GM12873 (cell line): ENCODE data around the gene SNAPC4.

Experiments
- TF ChIP-seq, protein P1 (sequence below): IDR thresholded peaks from 2 replicates; pipeline ENCODE4 v1.5.1; 2012; ENCODE audit warnings: low read depth, mild to moderate bottlenecking, moderate library complexity, low read length, control low read depth; ENCODE audit not compliant: insufficient read depth; ENCODE audit errors: missing control alignments

SNAPC4 gene, protein sequence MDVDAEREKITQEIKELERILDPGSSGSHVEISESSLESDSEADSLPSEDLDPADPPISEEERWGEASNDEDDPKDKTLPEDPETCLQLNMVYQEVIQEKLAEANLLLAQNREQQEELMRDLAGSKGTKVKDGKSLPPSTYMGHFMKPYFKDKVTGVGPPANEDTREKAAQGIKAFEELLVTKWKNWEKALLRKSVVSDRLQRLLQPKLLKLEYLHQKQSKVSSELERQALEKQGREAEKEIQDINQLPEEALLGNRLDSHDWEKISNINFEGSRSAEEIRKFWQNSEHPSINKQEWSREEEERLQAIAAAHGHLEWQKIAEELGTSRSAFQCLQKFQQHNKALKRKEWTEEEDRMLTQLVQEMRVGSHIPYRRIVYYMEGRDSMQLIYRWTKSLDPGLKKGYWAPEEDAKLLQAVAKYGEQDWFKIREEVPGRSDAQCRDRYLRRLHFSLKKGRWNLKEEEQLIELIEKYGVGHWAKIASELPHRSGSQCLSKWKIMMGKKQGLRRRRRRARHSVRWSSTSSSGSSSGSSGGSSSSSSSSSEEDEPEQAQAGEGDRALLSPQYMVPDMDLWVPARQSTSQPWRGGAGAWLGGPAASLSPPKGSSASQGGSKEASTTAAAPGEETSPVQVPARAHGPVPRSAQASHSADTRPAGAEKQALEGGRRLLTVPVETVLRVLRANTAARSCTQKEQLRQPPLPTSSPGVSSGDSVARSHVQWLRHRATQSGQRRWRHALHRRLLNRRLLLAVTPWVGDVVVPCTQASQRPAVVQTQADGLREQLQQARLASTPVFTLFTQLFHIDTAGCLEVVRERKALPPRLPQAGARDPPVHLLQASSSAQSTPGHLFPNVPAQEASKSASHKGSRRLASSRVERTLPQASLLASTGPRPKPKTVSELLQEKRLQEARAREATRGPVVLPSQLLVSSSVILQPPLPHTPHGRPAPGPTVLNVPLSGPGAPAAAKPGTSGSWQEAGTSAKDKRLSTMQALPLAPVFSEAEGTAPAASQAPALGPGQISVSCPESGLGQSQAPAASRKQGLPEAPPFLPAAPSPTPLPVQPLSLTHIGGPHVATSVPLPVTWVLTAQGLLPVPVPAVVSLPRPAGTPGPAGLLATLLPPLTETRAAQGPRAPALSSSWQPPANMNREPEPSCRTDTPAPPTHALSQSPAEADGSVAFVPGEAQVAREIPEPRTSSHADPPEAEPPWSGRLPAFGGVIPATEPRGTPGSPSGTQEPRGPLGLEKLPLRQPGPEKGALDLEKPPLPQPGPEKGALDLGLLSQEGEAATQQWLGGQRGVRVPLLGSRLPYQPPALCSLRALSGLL (N-terminal part only)

DNA sequence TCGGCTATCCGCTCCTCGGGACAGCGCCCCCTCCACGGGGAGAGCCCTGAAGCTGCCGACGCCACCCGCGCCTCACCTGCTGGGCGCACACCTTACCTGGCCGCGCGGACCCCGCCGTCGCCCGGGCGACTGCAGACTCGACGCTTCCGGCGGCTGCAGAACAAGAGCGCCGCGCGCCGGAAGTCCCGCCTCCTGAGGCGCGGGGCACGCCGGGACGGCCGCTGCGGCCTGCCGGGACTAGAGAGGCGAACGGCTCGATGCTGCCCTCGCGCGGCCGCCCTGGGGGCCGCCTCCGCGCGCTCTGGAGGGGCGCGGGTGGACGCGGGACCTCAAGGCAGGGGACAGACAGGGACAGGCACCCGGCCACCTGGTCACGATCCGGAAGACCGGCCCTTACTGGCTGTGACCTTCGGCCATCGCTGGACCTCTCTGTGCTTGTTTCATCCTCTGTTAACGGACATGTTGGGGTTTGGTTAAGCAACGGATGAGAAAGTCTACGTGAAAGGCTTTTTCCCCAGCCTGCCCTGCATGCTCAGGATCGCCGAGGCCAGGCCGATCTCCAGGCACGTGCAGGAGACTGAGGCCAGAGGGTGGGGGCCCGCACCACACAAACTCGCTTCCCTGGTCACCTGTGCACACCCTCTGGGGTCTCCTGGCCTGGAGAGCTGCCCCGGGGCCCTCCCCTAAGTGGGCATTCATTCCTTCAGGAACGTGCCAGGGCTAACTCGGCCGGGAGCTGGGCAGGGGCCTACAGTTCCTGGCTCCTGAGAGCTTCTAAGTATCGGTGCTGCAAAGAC lies at the start of gene SNAPC4:
SNAPC4 (minus strand) TSS at position 133 of the 797 bp plus-strand sequence. CDS start 1,742 bp downstream, outside the sequence.
- TF ChIP-seq, protein P1, sequence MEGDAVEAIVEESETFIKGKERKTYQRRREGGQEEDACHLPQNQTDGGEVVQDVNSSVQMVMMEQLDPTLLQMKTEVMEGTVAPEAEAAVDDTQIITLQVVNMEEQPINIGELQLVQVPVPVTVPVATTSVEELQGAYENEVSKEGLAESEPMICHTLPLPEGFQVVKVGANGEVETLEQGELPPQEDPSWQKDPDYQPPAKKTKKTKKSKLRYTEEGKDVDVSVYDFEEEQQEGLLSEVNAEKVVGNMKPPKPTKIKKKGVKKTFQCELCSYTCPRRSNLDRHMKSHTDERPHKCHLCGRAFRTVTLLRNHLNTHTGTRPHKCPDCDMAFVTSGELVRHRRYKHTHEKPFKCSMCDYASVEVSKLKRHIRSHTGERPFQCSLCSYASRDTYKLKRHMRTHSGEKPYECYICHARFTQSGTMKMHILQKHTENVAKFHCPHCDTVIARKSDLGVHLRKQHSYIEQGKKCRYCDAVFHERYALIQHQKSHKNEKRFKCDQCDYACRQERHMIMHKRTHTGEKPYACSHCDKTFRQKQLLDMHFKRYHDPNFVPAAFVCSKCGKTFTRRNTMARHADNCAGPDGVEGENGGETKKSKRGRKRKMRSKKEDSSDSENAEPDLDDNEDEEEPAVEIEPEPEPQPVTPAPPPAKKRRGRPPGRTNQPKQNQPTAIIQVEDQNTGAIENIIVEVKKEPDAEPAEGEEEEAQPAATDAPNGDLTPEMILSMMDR: peak; percentile 89

DNA sequence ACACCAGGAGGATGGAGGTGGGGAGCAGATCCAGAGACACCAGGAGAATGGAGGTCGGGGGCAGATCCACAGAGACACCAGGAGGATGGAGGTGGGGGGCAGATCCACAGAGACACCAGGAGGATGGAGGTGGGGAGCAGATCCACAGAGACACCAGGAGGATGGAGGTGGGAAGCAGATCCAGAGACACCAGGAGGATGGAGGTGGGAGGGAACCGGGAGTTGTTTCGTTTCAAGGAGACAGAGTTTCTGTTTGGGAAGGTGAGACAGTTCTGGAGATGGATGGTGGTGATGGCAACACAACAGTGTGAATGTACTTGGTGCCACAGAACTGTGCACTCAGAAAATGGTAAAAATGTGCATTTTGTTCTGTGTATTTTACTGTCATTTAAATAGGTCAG lies 48.7 kb upstream of the SNAPC4 start:
- TF ChIP-seq, protein P1: no peak

DNA sequence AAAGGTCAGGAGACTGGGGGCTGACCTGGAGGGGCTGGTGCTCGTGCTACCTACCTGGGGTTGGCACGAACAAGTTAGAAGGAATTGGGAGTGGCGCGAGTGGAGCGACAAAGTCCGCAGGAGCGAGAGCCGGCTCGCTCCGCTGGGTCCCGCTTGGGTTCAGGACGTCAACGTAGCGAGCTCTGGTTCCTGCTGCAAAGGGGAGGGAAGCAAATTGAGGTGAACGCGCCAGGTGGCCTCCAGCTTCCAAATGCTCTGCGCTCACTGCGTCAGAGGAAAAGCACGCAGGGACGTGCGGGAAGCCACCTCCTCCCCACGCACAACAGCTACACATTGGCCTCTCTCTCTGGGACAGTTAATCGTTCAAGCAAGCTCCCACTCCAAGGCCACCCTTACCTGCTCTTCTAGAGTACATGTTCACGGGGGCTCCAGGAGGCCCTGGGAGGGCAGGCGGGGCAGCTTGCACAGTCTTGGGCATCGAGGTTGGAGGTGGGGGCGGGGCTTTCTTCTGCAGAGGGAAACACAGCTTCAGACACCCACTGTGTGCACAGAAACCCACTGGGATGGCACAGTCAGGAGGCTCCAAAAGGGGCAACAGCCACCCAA lies 47.3 kb upstream of the SNAPC4 start:
- TF ChIP-seq, protein P1: no peak

DNA sequence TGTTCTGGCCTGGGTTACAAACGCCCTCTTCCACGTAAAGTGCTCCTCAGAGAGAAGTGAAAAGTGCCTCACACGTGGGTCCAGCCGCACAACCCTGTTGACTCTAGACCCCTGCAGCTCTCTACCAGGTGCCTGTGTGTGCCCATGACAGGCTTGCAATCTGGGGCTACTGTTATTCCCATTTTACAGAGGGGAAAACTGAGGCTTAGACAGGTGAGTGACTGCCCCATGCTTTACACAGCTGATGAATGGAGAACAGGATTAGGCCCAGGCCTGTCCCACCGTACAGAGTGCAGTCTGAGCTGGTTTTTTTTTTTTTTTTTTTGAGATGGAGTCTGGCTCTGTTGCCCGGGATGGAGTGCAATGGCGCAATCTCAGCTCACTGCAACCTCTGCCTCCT lies 45.8 kb upstream of the SNAPC4 start:
- TF ChIP-seq, protein P1: no peak

DNA sequence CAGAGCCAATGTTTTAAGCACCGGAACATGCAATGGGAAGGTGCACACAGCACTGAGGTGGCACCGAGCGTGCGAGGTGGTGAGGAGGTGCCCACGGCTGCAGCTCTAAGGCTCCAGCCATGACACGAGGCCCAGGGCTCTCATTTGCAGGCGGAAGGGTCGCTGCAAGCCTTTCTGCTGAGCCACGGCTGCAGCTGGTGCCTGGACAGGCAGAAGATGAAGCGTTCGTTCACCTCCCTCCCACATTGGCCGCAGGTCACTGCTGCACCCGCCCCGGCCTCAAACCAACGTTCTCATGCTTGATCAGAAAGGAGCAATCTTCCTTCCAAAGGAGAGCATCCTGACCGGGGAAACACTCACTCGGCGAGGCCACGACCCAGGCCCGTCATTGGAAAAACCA lies 44.1 kb upstream of the SNAPC4 start:
- TF ChIP-seq, protein P1: no peak

DNA sequence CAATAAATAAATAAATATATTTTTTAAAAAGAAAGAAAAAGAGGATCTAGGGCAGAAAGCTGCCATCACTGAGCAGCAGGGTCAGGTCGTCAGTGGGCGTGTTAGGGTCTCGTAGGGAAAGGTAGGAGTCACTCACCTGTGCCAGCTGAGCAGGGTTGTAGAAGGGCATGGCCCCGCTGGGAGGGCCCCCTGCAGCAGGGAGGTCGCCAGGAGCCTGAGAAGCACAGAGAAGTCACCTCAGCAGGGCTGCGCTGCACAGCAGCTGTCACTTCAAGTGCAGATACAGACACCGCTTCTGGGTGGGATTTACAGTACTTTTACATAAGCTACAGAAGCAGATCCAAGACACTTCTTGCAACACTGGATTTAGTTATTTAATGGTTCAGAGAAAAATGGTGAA lies 43.7 kb upstream of the SNAPC4 start:
- TF ChIP-seq, protein P1: no peak
